GM12801 (cell line): Measurements from ENCODE around the gene SCML1.

Experiments
- CTCF ChIP-seq: IDR thresholded peaks from one replicate; pipeline ENCODE4 v1.5.1; 2011; ENCODE audit warnings: control low read depth; ENCODE audit not compliant: insufficient read length; ENCODE audit errors: extremely low read depth

The SCML1 gene

GRCh38 chrX:17725181-17725580 is 12.1 kb upstream of the SCML1 start:
- TF ChIP-seq CTCF = no peak

- TF ChIP-seq CTCF = no peak
Observed at GRCh38 chrX:17732138-17732783, 5.0 kb upstream of the SCML1 start.

GRCh38 chrX:17735406-17735805 is 1.9 kb upstream of the SCML1 start:
- no peak for TF ChIP-seq CTCF

- no peak for TF ChIP-seq CTCF
Observed at GRCh38 chrX:17736478-17736855, 826 bp upstream of the SCML1 start.

- TF ChIP-seq CTCF = no peak
Observed at GRCh38 chrX:17737710-17737985, 355 bp downstream of the SCML1 start.

GRCh38 chrX:17737986-17738713 is 857 bp downstream of the SCML1 start:
- no peak for TF ChIP-seq CTCF

GRCh38 chrX:17738737-17739535 is 1.6 kb downstream of the SCML1 start:
- TF ChIP-seq CTCF = no peak
